T-helper 2 cell (primary cell): ENCODE measurements around the gene MLH3.
"Not testable (repeated sequence)": the region's sequence is repeated elsewhere in the genome, so short reads cannot be mapped to it uniquely, and the experiment has no call there.

Source experiments
- DNase-seq, 5 experiments: peaks; one replicate each; pipeline versions ENCODE4 v3.0.0 to v3.0.0-alpha.2; 2012 to 2022

The MLH3 gene

DNA sequence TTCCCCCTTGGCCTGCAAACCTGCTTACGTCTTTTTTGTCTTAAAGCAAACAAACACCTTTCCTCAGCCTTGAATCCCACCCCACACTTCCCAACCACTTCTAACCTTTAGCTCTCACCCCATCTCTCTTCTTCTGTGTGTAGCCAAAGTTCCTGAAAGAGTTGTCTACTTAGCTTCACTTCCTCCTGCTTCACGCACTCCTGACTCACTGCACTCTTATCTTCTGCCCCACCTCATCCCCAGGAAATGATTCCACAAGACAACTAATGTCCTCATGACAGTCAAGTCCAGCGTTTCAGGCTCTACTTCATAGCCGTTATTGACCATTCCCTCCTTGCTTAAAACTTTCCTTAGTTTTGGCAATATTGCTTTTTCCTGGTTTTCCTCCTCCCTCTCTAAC lies 26.2 kb downstream of the MLH3 start:
- DNase-seq, result no peak

DNA sequence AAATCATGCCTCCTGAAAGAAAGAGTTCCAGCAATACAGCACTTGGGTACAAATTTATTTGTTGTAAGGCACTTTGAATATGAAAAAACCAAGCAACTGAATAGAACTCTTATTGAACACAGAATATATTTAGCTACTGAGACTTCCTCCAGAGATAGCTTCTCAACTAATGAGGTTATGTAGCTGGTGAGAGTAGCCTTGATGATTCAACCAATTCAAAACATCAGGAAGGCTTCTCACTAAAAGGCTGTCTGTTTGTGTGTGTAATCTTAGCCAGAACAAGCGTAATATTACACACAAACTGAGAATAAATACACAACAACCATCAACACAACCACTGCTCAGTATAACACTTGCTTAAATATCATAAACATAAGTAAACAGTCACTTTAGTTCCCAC lies 28.2 kb downstream of the MLH3 start:
- DNase-seq, result no peak

DNA sequence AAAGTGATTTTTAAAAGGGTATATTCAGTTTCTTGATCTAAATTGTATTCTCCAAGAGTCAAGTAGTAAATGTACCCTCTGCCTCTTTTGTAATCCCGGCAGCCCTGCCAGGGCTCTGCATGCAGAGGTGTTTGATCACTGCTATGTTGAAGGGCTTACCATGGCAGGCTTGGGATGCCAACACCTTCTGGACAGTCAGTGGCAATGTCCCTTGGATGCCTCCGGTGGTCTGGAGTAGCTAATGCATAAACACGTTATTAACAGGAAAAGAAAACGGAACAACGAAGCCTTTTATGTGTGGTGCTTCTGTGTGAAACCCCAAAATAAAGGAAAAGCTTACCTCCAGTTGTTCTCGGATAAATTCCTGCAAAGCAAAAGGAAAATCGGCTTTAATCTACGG lies 28.6 kb downstream of the MLH3 start:
- DNase-seq, result no peak

DNA sequence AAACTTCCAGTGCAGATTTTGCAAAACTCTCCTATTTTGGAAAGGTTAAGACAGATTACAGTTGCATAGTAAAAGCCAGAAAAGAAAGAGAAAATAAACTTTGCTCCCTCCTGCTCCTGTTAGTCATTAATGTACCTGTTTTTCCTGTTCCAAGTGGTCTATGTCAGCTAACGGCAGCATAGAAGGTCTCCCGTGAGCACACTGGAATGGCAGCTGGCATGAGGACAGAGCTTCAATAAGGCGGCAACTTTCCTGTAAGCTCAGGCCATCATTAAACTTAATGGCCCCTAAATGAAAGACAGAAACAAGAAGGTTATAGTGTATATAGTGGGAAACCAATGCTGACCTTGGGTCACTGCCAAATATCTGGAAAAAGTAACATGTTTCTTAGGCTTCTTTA lies 32.6 kb downstream of the MLH3 start:
- no peak for DNase-seq

DNA sequence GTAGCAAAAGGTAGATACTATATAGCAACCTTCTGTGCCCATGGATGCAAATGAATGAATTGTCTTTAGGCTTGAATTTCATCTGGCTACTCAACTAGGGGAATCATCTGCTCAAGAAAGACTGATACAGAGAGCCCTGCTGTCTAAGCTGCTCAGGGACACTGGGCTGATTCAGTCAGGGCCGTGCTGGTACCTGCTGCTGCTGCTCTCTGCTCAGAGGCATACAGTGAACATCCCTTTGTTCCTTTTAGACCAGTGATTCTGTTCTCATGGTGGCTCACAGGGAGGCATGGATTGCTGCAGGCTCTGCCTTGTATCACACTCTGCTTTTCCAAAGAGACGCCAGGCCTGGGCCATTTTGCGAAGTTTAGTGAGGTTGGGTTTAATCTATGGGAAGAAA lies 34.5 kb downstream of the MLH3 start:
- DNase-seq, result no peak

DNA sequence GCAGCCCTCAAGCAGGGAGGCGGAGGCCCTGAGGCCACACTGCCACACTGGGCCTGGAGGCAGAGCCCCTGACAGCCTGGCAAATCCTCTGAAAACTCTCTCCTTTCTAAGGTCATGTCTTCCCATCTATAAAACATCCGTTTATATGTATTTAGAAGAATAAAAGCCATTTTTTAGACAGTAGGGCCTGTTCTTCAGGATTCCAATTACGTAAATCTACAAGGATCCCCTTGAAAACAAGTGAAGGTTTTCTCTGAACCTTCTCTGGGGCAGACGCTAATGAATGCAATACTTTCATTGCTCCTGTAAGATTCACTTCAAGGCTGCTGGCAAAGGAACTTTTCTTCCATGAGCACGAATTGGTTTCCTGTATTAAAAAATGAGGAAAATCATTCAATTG lies 35.8 kb downstream of the MLH3 start:
- no peak for DNase-seq

DNA sequence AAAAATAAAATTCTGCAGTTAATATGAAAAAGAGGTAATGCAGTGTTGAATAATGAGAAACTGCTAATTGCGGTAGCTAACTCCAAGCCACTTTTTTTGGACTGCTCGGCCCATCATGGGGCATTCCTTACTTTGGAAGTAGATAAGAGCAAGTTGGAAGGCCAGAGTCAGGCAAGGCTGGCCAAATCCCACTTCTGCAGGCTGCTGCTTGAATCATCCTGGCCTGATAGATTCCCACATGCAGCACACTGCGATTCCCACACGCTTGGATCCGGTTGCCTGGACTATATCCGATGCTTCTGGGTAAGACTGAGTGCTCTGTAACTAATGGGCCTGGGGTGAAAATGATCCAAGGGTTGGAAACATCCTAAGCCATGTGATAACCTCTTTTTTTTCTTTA lies 38.0 kb downstream of the MLH3 start:
- DNase-seq, result no peak

DNA sequence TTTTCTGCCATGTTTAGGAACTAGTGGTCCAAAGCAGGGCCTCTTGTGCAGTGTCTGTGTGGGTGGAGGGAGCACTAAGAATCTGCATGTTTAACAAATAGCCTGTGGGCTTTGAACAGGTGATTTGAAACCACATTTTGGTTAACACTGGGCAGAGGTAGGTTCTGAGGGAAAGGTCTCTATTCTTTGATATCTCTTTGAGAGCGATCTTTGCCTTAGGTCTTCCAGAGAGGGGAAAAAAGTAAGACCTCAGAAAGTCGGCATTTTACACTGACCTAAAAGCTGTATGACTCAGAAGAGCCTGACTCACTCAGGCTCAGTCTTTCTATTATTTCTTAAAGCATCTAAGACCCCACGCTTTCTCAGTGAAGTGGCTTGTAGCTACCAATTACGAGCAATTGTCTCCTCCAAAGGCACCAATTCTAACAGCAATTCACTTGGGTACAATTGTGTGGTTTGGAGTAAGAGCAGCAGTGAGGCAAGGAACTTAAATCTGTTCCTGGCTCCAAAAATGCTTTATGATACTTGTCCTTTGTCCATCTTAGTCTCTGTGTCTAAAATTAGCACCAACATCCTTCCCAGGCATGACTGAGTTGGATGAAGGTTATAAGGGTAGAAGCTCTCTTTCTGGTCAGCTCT lies 39.8 kb downstream of the MLH3 start:
- DNase-seq, result no peak

DNA sequence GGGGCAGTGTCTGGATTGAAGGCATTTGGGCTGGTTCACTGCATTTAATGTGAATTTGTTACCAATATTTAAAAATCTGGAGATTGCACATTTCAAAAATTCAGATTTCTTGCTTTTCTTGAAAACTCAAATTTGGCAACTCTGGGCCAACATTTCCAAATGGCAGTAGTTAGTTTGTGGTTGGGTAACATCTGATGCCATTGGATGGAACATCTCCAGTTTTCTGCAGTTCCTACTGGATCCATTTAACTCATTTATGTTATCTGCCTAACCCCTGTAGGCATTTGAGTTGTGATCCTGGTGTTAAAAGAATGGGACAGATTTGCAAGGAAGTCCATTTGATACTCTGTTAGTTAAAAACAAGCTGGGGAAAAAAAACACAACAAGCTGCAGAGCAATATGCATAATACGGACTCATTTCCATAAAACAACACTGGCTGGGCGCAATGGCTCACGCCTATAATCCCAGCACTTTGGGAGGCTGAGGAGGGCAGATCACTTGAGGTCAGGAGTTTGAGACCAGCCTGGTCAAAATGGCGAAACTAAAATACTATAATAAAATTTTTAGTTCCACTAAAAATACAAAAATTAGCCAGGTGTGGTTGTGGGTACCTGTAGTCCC lies 40.7 kb downstream of the MLH3 start:
- no peak for DNase-seq

DNA sequence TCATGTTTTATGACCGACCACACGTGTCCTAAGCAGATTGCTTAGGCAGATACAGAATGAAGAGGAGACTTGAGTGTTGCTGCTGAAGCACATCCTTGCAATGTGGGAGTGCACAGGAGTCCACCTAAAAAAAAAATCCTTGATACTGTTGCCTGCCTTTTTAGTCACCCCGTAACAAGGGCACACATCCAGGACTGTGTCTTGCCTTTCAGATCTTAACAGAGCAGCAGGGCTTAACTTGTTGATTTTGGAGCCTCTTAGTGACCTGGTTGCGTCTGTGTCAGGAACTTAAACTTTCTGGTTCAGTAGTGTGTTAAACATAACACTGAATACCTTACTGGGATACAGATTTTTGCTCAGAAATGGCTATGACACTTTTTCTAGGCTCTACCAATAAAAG lies 42.1 kb downstream of the MLH3 start:
- no peak for DNase-seq

DNA sequence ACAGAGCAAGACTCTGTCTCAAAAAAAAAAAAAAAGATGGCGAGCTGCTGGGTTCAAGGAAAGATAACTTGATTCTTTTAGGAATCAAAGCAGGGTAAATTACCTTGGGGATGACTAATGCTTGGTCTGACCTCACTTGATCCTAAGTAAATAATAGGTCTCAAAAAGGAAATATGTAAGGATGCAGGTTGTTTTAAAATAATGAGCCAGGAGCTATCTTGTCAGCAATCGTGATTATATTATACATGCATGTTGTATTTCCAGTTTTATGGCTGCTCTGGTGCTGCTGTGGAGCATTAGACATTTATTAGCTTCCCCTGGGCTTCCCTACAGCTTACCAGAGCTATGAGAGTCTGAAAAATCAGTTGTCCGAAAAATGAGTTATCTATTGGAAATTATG lies 45.9 kb downstream of the MLH3 start:
- no peak for DNase-seq

DNA sequence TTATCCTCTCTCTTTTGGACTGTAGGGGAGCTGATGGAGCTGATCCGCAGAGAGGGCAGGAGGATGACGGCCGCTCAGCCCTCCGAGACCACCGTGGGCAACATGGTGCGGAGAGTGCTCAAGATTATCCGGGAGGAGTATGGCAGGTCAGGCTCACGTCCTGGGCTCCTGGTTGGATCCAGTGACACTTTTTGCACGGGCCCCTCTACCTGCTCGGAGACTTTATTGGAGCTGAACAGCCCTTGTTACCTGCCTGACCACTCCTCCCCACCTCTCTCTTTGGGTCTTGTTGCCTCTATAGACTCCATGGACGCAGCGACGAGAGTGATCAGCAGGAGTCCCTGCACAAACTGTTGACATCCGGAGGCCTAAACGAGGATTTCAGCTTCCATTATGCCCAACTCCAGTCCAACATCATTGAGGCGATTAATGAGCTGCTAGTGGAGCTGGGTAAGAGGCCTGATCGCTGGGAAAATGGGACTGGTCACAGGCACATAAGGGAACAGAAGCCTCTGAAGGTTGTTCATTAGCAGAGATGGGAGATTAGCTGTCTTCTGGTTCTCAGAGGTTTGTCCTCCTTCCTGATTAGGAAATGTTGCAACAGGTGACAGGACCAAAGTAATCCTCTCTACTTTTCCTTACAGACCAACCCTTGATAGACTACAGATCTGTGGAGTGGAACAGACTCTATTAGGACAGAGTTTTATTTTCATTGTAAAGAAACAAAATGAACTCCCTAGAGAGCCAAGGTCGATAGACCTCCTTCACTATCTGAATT lies 47.8 kb downstream of the MLH3 start:
- DNase-seq, result peak in 1 of 5 experiments; percentile 19

DNA sequence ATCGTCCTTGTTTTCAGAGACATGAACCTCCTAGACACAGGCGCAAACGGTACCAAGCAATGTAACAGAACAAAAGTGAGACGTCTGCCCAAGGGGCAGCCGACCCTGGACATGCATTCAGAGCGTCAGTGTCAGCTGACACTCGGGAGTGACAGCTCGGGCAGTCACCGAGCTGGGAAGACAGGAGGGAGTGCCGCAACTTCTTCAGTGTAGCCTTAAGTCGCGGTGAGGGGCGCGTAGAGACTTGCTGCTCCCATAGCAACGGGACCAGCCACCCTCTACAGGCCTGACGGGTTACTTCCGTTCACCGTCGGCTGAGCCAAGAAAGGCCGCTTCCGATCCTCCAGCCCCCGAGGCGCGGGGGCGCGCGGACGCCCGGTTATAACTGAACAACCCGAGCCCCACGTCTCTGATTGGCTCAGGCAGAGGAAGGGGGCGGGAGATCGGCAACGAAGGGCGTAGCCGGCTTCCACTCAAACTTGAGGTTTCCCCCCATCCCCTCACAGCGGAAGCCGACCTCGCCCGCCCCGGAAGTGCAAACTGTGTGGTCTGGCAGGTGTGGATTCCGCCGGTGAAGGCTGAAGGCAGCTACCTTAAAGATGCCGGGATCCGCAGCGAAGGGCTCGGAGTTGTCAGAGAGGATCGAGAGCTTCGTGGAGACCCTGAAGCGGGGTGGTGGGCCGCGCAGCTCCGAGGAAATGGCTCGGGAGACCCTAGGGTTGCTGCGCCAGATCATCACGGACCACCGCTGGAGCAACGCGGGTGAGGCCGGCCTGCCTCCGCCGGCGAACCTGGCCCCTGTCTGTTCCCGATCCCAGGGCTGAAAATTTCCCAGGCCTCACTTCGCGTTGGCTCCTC lies 48.6 kb downstream of the MLH3 start, which contains the start of gene EIF2B2:
Gene EIF2B2 (plus strand): TSS at position 530 of the 858 bp plus-strand sequence. CDS start 70 bp downstream, at position 600.
- DNase-seq, result peak; percentile 91 to 99 (median 99)

DNA sequence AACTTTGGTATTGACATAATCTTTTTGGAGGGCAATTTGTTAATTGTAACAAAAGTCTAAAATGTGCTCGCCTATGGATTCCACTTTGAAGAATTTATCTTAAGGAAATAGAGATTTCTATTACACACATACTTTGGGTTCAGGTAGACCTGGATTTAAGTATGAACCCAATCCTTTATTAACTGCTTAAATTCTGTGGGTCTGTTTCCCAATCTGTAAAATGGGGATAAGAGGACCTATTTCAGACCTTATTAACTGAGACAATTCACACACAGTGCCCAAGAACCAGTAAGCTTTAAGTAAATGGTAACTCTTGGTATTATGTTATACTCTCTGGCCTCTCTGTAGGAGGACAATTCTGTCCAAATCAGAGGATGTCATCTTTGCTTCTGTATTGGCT lies 49.4 kb downstream of the MLH3 start:
- no peak for DNase-seq

DNA sequence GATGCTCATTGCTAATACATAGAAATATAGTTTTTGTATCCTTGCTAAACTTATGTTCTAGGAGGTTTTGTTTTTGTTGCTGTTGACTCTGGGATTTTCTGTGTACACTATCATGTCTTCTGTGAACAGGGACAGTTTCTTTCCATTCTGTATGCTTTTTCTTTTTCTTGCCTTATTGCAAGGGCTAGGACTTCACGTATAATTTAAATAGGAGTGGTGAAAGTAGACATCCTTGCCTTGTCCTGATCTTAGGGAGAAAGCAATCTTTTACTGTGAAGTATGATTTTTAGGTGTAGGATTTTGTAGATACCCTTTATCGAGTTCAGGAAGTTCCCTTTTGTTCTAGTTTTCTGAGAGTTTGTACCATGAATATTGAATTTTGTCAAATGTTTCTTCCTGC lies 50.0 kb downstream of the MLH3 start:
- no peak for DNase-seq

DNA sequence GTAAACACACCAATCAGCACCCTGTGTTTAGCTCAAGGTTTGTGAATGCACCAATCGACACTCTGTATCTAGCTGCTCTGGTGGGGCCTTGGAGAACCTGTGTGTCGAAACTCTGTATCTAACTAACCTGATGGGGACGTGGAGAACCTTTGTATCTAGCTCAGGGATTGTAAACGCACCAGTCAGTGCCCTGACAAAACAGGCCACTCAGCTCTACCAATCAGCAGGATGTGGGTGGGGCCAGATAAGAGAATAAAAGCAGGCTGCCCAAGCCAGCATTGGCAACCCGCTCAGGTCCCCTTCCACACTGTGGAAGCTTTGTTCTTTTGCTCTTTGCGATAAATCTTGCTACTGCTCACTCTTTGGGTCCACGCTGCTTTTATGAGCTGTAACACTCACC lies 55.5 kb downstream of the MLH3 start:
- DNase-seq, result not testable (repeated sequence)

DNA sequence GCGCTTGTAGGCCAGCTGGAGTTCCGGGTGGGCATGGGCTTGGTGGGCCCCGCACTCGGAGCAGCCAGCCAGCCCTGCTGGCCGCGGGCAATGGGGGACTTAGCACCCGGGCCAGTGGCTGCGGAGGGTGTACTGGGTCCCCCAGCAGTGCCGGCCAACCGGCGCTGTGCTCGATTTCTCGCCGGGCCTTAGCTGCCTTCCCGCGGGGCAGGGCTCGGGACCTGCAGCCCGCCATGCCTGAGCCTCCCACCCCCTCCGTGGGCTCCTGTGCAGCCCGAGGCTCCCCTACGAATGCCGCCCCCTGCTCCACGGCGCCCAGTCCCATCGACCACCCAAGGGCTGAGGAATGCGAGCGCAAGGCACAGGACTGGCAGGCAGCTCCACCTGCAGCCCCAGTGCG lies 57.1 kb downstream of the MLH3 start:
- not testable (repeated sequence) for DNase-seq

DNA sequence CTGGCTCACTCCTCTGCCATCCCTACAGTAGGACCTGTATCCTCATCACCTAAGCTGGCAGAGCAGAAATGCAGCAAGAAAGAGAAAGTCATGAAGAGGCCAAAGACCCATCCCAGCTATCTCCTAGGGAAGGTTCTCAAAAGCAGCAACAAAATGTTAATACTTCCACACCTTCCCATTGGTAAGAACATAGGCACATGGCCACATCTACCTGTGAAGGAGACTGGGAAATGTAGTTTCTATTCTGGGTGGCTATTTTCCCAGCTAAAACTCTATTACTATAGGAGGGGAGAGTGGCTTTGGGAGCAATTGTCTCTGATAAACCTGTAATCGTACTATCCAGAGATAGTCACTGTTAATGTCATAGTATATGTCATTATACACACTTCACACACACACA lies 62.3 kb downstream of the MLH3 start:
- DNase-seq, result no peak

DNA sequence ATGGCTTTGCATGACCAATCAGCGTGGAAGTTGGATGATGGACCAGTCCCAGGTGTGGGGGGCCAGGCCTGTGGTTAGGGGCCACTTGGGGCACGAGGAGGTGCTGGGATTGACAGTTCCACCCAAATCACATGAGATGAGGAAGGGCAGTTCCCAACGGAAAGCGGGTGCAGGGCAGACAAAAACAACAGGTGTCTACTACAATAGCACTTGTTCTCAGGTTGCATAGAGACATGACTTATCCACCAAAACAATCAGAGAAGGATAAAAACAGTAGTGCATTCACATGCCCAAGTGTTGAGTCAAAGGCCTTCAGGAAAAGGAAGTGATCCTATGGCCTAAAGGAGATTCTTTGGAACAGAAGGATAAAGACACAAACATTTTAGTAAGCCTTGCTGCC lies 63.1 kb downstream of the MLH3 start:
- no peak for DNase-seq

DNA sequence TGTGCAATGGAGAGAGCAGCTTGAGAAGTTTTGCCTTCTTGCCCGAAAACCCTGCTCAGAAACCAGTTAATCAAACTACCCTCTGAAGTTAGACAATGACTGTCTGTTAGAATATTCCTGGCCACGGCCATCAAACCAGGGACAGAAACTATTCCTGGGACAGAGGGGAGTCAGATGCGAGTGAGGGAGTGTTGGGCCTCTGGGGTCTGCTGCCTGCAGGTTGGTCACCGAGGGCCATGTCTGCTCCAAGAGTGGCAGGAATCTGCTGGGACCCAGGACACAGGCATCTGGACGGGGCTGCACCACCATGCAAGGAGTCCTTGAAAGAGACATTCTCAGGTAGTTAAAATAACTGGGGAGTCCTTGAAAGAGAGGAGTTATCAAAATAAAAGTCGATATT lies 65.5 kb downstream of the MLH3 start:
- DNase-seq, result no peak

DNA sequence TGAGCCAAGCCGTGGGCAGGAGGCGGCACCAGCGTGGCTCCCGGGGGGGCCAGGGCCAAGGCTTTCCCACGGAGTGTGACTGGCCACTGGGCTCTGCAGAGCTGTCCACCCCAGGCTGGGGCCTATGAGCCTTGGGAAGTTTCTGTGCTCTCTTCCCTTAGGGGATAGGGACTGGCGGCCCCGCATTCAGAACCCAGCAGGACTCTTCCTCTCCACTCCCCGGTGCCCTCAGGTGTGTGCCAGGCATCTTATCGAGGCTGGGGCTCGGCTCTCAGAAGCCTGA lies 66.3 kb downstream of the MLH3 start:
- DNase-seq, result no peak

DNA sequence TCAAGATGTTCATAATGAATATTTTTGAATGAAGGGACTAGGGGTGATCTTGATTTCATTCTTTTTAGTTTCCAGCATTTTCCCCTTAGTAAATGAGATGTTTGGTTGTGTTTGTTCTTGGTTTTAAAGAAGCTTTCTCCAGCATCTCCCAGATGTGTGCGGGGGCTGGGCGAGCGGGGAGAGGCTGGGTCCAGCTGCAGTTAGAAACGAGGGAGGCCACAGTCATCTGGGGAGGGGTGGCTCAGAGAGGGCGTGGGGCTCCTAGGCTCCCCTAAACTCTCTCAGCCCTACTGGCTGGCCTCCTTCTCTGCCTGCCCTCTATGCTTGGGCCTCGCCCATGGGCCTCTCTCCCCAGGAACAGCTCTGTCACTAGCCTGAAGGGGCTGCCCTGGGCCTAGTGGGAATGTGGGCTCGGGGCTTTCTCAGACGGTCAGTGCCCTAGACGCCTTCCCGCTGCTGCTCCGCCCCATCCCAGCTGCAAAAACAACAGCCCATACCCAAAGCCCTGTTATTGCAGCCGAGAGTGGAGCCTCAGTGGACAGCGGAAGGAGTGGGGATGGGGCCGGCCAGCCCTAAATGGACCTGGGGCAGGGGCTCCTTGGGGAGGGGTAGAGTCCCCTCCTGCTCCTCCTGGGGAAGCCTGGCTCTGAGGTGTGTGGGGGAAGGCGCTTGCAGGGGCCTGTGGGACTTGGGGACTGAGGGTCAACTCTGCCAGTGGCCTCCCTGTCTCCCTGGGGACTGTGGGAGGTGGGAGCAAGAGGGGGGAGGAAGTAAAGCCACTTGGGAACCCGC lies 66.8 kb downstream of the MLH3 start:
- DNase-seq, result no peak

DNA sequence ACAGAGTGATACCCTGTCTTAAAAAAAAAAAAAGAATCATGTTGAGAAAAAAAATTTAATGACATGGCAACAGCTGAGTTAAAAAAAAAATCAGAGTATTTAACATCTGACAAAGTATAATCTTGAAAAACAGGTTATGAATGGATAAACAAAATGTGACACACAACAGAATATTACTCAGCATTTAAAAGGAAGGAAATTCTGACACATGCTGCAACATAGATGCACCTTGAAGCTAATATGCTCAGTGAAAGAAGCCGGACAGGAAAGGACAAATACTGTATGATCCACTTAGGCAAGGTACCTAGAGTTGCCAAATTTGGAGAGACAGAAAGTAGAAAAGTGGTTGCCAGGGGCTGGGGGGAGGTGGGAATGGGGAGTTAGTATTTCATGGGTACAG lies 67.9 kb downstream of the MLH3 start:
- DNase-seq, result no peak
